MCF 10A (cell line): Measurements from ENCODE around the gene PPP1R3F. TPM values are rescaled to one million over a fixed set of nuclear protein-coding genes. Genes with fewer than 3 reads are reported as not detected.

Source experiments
- BruUV-seq: library from RNA; stranded (reverse); fragments of 400-500 nt; replicated peaks from 2 replicates; lab custom pipeline; 2021; lab: Mats Ljungman, UMichigan
- CTCF ChIA-PET: fragments of 300-600 bp; sonication (Branson Sonifier 250); formaldehyde crosslinking; extraction: SDS; loops from one replicate; lab custom pipeline; 2021; ENCODE audit warnings: antibody characterized with exemption, inconsistent platforms; lab: Yijun Ruan, JAX
- POLR2A ChIA-PET: fragments of 300-600, 350-650 bp; sonication (Branson Sonifier 250); formaldehyde crosslinking; extraction: SDS; loops from one replicate; lab custom pipeline; 2020; ENCODE audit warnings: antibody characterized with exemption, inconsistent platforms; lab: Yijun Ruan, JAX
- DNase-seq: peaks from one replicate; pipeline ENCODE4 v3.0.0-alpha.2; 2018; ENCODE audit not compliant: unreplicated experiment
- H3K27ac Mint-ChIP-seq: one replicate; pipeline ENCODE4 v1.8.0; 2022; ENCODE audit warnings: mild to moderate bottlenecking, low read depth, mixed read lengths; ENCODE audit not compliant: unreplicated experiment
- H3K27me3 Mint-ChIP-seq: one replicate; pipeline ENCODE4 v1.8.0; 2022; ENCODE audit warnings: mixed read lengths; ENCODE audit not compliant: insufficient read depth, unreplicated experiment
- H3K36me3 Mint-ChIP-seq: one replicate; pipeline ENCODE4 v1.8.0; 2022; ENCODE audit warnings: mild to moderate bottlenecking, moderate library complexity, mixed read lengths; ENCODE audit not compliant: insufficient read depth, unreplicated experiment
- H3K4me1 Mint-ChIP-seq: one replicate; pipeline ENCODE4 v1.8.0; 2022; ENCODE audit warnings: mixed read lengths; ENCODE audit not compliant: insufficient read depth, unreplicated experiment
- H3K4me3 Mint-ChIP-seq: one replicate; pipeline ENCODE4 v1.8.0; 2022; ENCODE audit warnings: mild to moderate bottlenecking, moderate library complexity, mixed read lengths; ENCODE audit not compliant: unreplicated experiment
- H3K9me3 Mint-ChIP-seq: one replicate; pipeline ENCODE4 v1.8.0; 2022; ENCODE audit warnings: mixed read lengths; ENCODE audit not compliant: unreplicated experiment
- CTCF ChIP-seq: fragments of 200-600 bp; IDR thresholded peaks from one replicate; pipeline ENCODE4 v1.8.0; 2022; ENCODE audit warnings: antibody characterized with exemption, mild to moderate bottlenecking; ENCODE audit not compliant: unreplicated experiment
- intact Hi-C: fragments of 100-400 bp; cut with micrococcal nuclease; formaldehyde crosslinking; loops from 2 replicates; pipeline ENCODE4 v1.14.1; 2022
- total RNA-seq: library from RNA; stranded (reverse); gene quantifications from 2 replicates; pipeline ENCODE4 v1.2.3, GENCODE V29; 2022

Gene PPP1R3F
- total RNA-seq, 1 experiment from 2014 or later = 7.0 TPM

DNA sequence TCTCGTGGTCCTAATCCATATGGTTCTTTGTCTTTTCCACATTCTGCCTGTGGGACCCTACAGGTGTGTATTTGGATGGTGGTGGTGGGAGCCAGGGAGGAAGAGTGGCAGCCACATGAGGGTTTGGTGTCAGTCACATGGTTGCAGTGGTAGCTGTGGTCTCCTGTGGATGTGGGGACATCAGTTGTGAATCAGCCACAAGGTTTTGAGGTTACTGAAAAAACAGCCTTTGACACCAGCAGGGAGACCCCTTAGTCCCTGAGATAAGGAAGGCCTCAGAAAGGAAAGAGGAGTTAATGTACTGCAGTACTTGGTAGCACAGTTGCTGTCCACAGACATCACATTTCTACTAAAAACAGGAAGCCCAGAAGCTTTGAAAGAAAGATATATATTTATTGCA, 18.1 kb downstream of the PPP1R3F start:
- Mint-ChIP-seq H3K36me3 (no peaks in the 10 kb centered on the region), H3K4me3 (no peak overlapping the region), H3K9me3 (no peaks in the 10 kb centered on the region), H3K27me3 (no peaks in the 10 kb centered on the region), H3K27ac (no peak overlapping the region), H3K4me1 (no peaks in the 10 kb centered on the region)
- no TSS peak for BruUV-seq
- ChIA-PET POLR2A (no interaction called here), CTCF (interaction anchor here (0.6 to 0.7 kb wide), 2 partner anchors 490 to 1021 kb away, joined by 3 to 4 read pairs; no protein-coding TSS in a partner anchor)
- TF ChIP-seq CTCF = no peak
- DNase-seq = no peak
- intact Hi-C loops = no loop called here

GRCh38 chrX:49290215-49290614, 20.6 kb downstream of the PPP1R3F start:
- ChIA-PET POLR2A (no interaction called here), CTCF (no interaction called here)
- H3K27me3 Mint-ChIP-seq = no peaks in the 10 kb centered on the region
- BruUV-seq = no TSS peak
- no peak for DNase-seq
- H3K36me3 Mint-ChIP-seq = no peaks in the 10 kb centered on the region
- no peak for TF ChIP-seq CTCF
- no peaks in the 10 kb centered on the region for H3K4me1 Mint-ChIP-seq
- H3K27ac Mint-ChIP-seq = no peak overlapping the region
- no peaks in the 10 kb centered on the region for H3K9me3 Mint-ChIP-seq
- intact Hi-C loops = loop anchor here (5.0 kb wide), 1 partner anchor 547 kb away; no protein-coding TSS in a partner anchor
- no peak overlapping the region for H3K4me3 Mint-ChIP-seq

DNA sequence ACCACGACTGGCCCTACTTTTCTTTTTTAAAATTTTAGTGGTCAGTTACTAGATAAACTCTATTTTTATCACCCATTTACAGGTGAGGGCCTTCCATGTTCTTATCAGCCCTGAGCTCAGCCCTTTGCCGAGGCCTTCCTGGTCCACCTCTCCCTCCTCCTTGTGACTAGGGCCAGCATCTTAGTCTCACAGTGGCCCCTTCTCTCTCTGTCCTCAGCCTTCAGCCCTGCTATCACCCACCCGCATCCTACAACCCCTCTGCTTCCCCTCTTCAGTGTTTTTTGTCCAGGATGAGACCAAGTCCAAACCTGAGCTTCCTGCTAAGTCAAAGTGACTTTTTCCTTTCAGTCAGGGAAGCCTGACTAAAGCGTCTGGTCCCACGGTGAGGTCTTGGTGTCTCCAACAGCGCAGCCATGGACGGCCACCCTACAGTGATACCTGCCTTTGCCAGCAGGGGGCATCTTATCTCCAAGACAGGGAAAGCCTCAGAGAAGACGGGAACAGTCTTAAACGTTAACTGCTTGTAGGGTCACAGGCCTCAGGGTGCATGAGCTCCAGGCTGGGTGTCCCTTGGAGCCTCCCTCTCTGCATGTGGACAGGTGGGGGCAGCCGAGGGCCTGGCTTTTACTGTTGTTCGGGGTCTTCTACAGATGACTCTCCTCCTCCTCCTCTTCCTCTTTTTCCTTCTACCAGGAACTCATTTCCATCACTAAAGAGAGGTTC, 22.2 kb downstream of the PPP1R3F start:
- H3K27me3 Mint-ChIP-seq = peaks cover 13% of the 10 kb centered on the region
- peak; percentile 57 for DNase-seq
- H3K9me3 Mint-ChIP-seq = no peaks in the 10 kb centered on the region
- TF ChIP-seq CTCF = peak; percentile 52
- no TSS peak for BruUV-seq
- CTCF ChIA-PET = interaction anchor here (0.6 to 1.7 kb wide), 9 partner anchors 17 to 547 kb away, joined by 3 to 5 read pairs (median 3); no protein-coding TSS in a partner anchor
- no peak overlapping the region for H3K27ac Mint-ChIP-seq
- no peaks in the 10 kb centered on the region for H3K4me1 Mint-ChIP-seq
- POLR2A ChIA-PET = no interaction called here
- no peak overlapping the region for H3K4me3 Mint-ChIP-seq
- intact Hi-C loops = loop anchor here (1.0 to 5.0 kb wide), 2 partner anchors 463 to 546 kb away; no protein-coding TSS in a partner anchor
- no peaks in the 10 kb centered on the region for H3K36me3 Mint-ChIP-seq
